IMR-90 (cell line): ENCODE data around the gene LAMA2. TPM values are rescaled to one million over a fixed set of nuclear protein-coding genes. Genes with fewer than 3 reads are reported as not detected.

Experiments used
- ATAC-seq: fragments of 200-7000 bp; cut with Tn5 transposase; 2 replicates; pipeline ENCODE4 v1.9.1; 2020; ENCODE audit warnings: low read depth, mild to moderate bottlenecking, moderate library complexity
- BruUV-seq: library from RNA; stranded (reverse); fragments of 400-500 nt; replicated peaks from 2 replicates; lab custom pipeline; 2021; lab: Mats Ljungman, UMichigan
- CTCF ChIA-PET: fragments of 300-600 bp; formaldehyde crosslinking; extraction: SDS; loops from one replicate; lab custom pipeline; 2021; ENCODE audit warnings: antibody characterized with exemption; lab: Yijun Ruan, JAX
- POLR2A ChIA-PET: fragments of 300-600 bp; sonication (Branson Sonifier 250); formaldehyde crosslinking; loops from one replicate; lab custom pipeline; 2022; ENCODE audit warnings: antibody characterized with exemption; ENCODE audit not compliant: unreplicated experiment; lab: Charles Lee
- DNase-seq: peaks from one replicate; pipeline ENCODE4 v3.0.0; 2013
- H2AFZ ChIP-seq: replicated peaks from 2 replicates; pipeline ENCODE3; 2013; ENCODE audit warnings: low read length, mild to moderate bottlenecking; ENCODE audit not compliant: poor library complexity
- H2AK5ac ChIP-seq: 2 replicates; pipeline ENCODE4 v1.6.1; 2013; ENCODE audit warnings: low read depth, low read length, inconsistent platforms
- H2AK9ac ChIP-seq: replicated peaks from 2 replicates; pipeline ENCODE3; 2013; ENCODE audit warnings: mild to moderate bottlenecking, low read depth, low read length, moderate library complexity; ENCODE audit not compliant: poor library complexity
- H2BK120ac ChIP-seq: 2 replicates; pipeline ENCODE4 v1.6.1; 2013; ENCODE audit warnings: low read depth, low read length, inconsistent platforms
- H2BK15ac ChIP-seq: 3 replicates; pipeline ENCODE4 v1.6.1; 2013; ENCODE audit warnings: low read depth, low read length, inconsistent platforms
- H2BK20ac ChIP-seq: 2 replicates; pipeline ENCODE4 v1.6.1; 2013; ENCODE audit warnings: low read depth, mild to moderate bottlenecking, inconsistent platforms, low read length, moderate library complexity
- H2BK5ac ChIP-seq: 2 replicates; pipeline ENCODE4 v1.6.1; 2013; ENCODE audit warnings: mild to moderate bottlenecking, low read depth, low read length, inconsistent platforms; ENCODE audit not compliant: poor library complexity, severe bottlenecking
- H3K14ac ChIP-seq: replicated peaks from 2 replicates; pipeline ENCODE4 v1.6.1; 2013; ENCODE audit warnings: low read depth, low read length, inconsistent platforms
- H3K18ac ChIP-seq: 2 replicates; pipeline ENCODE4 v1.6.1; 2013; ENCODE audit warnings: low read depth, low read length, control low read depth
- H3K23ac ChIP-seq: 2 replicates; pipeline ENCODE4 v1.6.1; 2013; ENCODE audit warnings: low read depth, low read length, inconsistent platforms
- H3K27ac ChIP-seq: 2 replicates; pipeline ENCODE4 v1.5.1; 2013; ENCODE audit warnings: mild to moderate bottlenecking, control low read depth, low read length; ENCODE audit not compliant: insufficient read depth
- H3K27me3 ChIP-seq: 2 replicates; pipeline ENCODE4 v1.6.1; 2013; ENCODE audit warnings: low read length; ENCODE audit not compliant: control insufficient read depth, insufficient read depth
- H3K36me3 ChIP-seq: 2 replicates; pipeline ENCODE4 v1.6.1; 2013; ENCODE audit warnings: low read length, mixed read lengths; ENCODE audit not compliant: control insufficient read depth, insufficient read depth
- H3K4ac ChIP-seq: 2 replicates; pipeline ENCODE4 v1.6.1; 2013; ENCODE audit warnings: low read depth, low read length, inconsistent platforms
- H3K4me1 ChIP-seq: 2 replicates; pipeline ENCODE4 v1.6.1; 2013; ENCODE audit warnings: low read length, mixed read lengths; ENCODE audit not compliant: control insufficient read depth, insufficient read depth
- H3K4me2 ChIP-seq: 2 replicates; pipeline ENCODE4 v1.6.1; 2013; ENCODE audit warnings: low read depth, mild to moderate bottlenecking, control low read depth, low read length, moderate library complexity
- H3K4me3 ChIP-seq: 2 replicates; pipeline ENCODE4 v1.5.1; 2013; ENCODE audit warnings: low read depth, mild to moderate bottlenecking, control low read depth, low read length, moderate library complexity; ENCODE audit not compliant: insufficient read depth
- H3K56ac ChIP-seq: 2 replicates; pipeline ENCODE4 v1.6.1; 2013; ENCODE audit warnings: low read length, inconsistent platforms; ENCODE audit not compliant: insufficient read depth; ENCODE audit errors: extremely low read depth
- H3K79me1 ChIP-seq, 2 experiments: 2 replicates each; pipeline ENCODE4 v1.6.1; 2013; ENCODE audit warnings: low read length in 2 of 2, inconsistent platforms in 1 of 2, low read depth in 1 of 2
- H3K9ac ChIP-seq: 2 replicates; pipeline ENCODE4 v1.6.1; 2013; ENCODE audit warnings: low read depth, low read length, control low read depth
- H3K9me1 ChIP-seq: 2 replicates; pipeline ENCODE4 v1.6.1; 2013; ENCODE audit warnings: low read length, inconsistent platforms; ENCODE audit not compliant: insufficient read depth
- H3K9me3 ChIP-seq: 2 replicates; pipeline ENCODE4 v1.6.1; 2013; ENCODE audit warnings: low read length; ENCODE audit not compliant: control insufficient read depth, insufficient read depth
- H4K20me1 ChIP-seq: 2 replicates; pipeline ENCODE4 v1.6.1; 2013; ENCODE audit warnings: low read length, inconsistent platforms; ENCODE audit not compliant: insufficient read depth
- H4K5ac ChIP-seq: 2 replicates; pipeline ENCODE4 v1.6.1; 2013; ENCODE audit warnings: mild to moderate bottlenecking, low read depth, low read length, control low read depth
- H4K8ac ChIP-seq, 2 experiments: 2 replicates each; pipeline ENCODE4 v1.6.1; 2013; ENCODE audit warnings: low read depth in 2 of 2, low read length in 2 of 2, control low read depth in 1 of 2, inconsistent platforms in 1 of 2
- H4K91ac ChIP-seq: 2 replicates; pipeline ENCODE4 v1.6.1; 2013; ENCODE audit warnings: low read depth, low read length, inconsistent platforms; ENCODE audit not compliant: insufficient read depth
- BHLHE40 ChIP-seq: fragments of 150-350 bp; IDR thresholded peaks from 2 replicates; pipeline ENCODE4 v1.6.1; 2016; ENCODE audit warnings: mild to moderate bottlenecking, low read depth, low read length
- CEBPB ChIP-seq: IDR thresholded peaks from 2 replicates; pipeline ENCODE4 v1.6.1; 2012; ENCODE audit warnings: low read depth, low read length, improper control_type of control experiment
- CHD1 ChIP-seq: IDR thresholded peaks from 2 replicates; pipeline ENCODE4 v1.6.1; 2012; ENCODE audit warnings: low read depth, low read length, improper control_type of control experiment
- FOS ChIP-seq: fragments of 150-350 bp; IDR thresholded peaks from 2 replicates; pipeline ENCODE4 v1.6.1; 2016; ENCODE audit warnings: low read depth, low read length
- MAFK ChIP-seq: IDR thresholded peaks from 2 replicates; pipeline ENCODE4 v1.6.1; 2012; ENCODE audit warnings: low read depth, low read length, improper control_type of control experiment
- MAZ ChIP-seq: IDR thresholded peaks from 2 replicates; pipeline ENCODE4 v1.6.1; 2012; ENCODE audit warnings: low read depth, mild to moderate bottlenecking, low read length, improper control_type of control experiment, moderate library complexity, borderline replicate concordance
- MXI1 ChIP-seq: IDR thresholded peaks from 2 replicates; pipeline ENCODE4 v1.6.1; 2012; ENCODE audit warnings: low read depth, mild to moderate bottlenecking, low read length, moderate library complexity, borderline replicate concordance
- RAD21 ChIP-seq: IDR thresholded peaks from 2 replicates; pipeline ENCODE4 v1.6.1; 2012; ENCODE audit warnings: low read length, improper control_type of control experiment
- RFX5 ChIP-seq: IDR thresholded peaks from 2 replicates; pipeline ENCODE4 v1.8.0; 2012; ENCODE audit warnings: low read depth, mild to moderate bottlenecking, low read length, moderate library complexity
- SMC3 ChIP-seq: fragments of 150-350 bp; IDR thresholded peaks from 2 replicates; pipeline ENCODE4 v1.6.1; 2016; ENCODE audit warnings: low read depth, mild to moderate bottlenecking, antibody characterized with exemption, low read length, moderate library complexity
- WGBS, 2 experiments: methylation state at CpG; one replicate each; pipeline versions ENCODE4 v1.1.5 to v1.1.7; 2013; ENCODE audit warnings: missing lambda C conversion rate in 2 of 2; ENCODE audit not compliant: insufficient read length in 1 of 2; ENCODE audit errors: extremely low coverage in 2 of 2; 5-methylcytosine and 5-hydroxymethylcytosine counted together
- dilution Hi-C: fragments of 300-500 bp; cut with HindIII; formaldehyde crosslinking; loops from one replicate; pipeline ENCODE4 v1.14.3; 2018; ENCODE audit warnings: low sequenced_read_pairs; ENCODE audit not compliant: unreplicated experiment
- in situ Hi-C: fragments of 300-500 bp; cut with MboI; formaldehyde crosslinking; loops from 3 replicates; pipeline ENCODE4 v1.14.3; 2019; ENCODE audit warnings: low sequenced_read_pairs, inconsistent platforms, mixed read lengths
- intact Hi-C: fragments of 100-400 bp; cut with micrococcal nuclease; formaldehyde crosslinking; loops from 2 replicates; pipeline ENCODE4 v1.10.0; 2022
- polyA plus RNA-seq, 3 experiments: library from polyadenylated mRNA; depleted of rRNA; stranded (reverse); fragments of >200 nt; gene quantifications; 2 replicates each; pipeline ENCODE4 v1.2.3, GENCODE V29; 2012; ENCODE audit warnings: low replicate concordance in 1 of 3
- total RNA-seq: library from RNA; depleted of rRNA; stranded (reverse); fragments of >200 nt; gene quantifications from 2 replicates; pipeline ENCODE4 v1.2.3, GENCODE V29; 2012
- TF ChIP-seq, protein P1 (sequence below): fragments of 150-350 bp; IDR thresholded peaks from 2 replicates; pipeline ENCODE4 v1.6.1; 2017; ENCODE audit warnings: mild to moderate bottlenecking, antibody characterized with exemption, low read length, low read depth
- TF ChIP-seq, protein P2 (sequence below): fragments of 150-350 bp; IDR thresholded peaks from 2 replicates; pipeline ENCODE4 v1.6.1; 2016; ENCODE audit warnings: low read depth, mild to moderate bottlenecking, low read length, moderate library complexity, borderline replicate concordance

Gene LAMA2
- total and polyA plus RNA-seq, 2 of the 4 experiments (the other 2 are of a cell fraction): 9.9 to 13.3 TPM

DNA sequence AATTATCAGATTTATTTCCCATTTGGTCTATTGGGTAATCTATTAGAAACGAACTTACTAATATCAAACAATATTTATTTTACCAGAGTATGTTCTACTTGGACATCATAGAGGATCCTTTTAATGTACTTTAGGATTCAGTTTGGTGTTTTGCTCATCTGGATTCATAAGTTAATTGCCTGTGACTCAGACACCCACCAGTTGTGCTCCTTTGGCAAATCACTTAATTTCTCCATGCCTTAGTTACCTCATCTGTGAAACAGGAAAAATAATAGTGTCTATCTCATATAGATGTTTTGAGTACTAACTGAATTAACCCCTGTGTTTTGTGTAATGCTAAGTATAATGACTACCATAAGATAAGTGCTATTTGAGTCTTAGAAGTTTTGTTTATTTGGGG is 292.1 kb downstream of the LAMA2 start:
- Histone ChIP-seq H4K8ac (no peak overlapping the region), H3K4ac (no peak overlapping the region), H3K14ac (no peak overlapping the region), H3K4me1 (no peaks in the 10 kb centered on the region), H3K9me1 (no peaks in the 10 kb centered on the region), H3K56ac (no peak overlapping the region), H2BK120ac (no peak overlapping the region), H3K27me3 (no peaks in the 10 kb centered on the region), H2BK20ac (no peak overlapping the region), H3K9me3 (no peaks in the 10 kb centered on the region), H3K27ac (no peak overlapping the region), H2BK5ac (no peak overlapping the region), H4K91ac (no peak overlapping the region), H3K23ac (no peak overlapping the region), H3K36me3 (no peaks in the 10 kb centered on the region), H3K4me2 (no peak overlapping the region), H3K9ac (no peak overlapping the region), H2AK5ac (no peak overlapping the region), H2BK15ac (no peak overlapping the region), H2AK9ac (no peak overlapping the region), H3K4me3 (no peak overlapping the region), H3K18ac (no peak overlapping the region), H3K79me1 (no peaks in the 10 kb centered on the region), H4K20me1 (no peaks in the 10 kb centered on the region), H4K5ac (no peak overlapping the region), H2AFZ (no peak overlapping the region)
- intact Hi-C loops: no loop called here
- no peak for DNase-seq
- ChIA-PET POLR2A (no interaction called here), CTCF (no interaction called here)
- no peak for ATAC-seq
- no CpG with 5 or more reads among the region's 1 CpG for WGBS, 2 experiments
- in situ Hi-C loops: no loop called here
- dilution Hi-C loops: no loop called here
- BruUV-seq: no TSS peak
- TF ChIP-seq MXI1 (no peak), CHD1 (no peak), FOS (no peak), MAFK (no peak), RFX5 (no peak), BHLHE40 (no peak), RAD21 (no peak), SMC3 (no peak), CEBPB (no peak), MAZ (no peak)
- TF ChIP-seq, protein P1, sequence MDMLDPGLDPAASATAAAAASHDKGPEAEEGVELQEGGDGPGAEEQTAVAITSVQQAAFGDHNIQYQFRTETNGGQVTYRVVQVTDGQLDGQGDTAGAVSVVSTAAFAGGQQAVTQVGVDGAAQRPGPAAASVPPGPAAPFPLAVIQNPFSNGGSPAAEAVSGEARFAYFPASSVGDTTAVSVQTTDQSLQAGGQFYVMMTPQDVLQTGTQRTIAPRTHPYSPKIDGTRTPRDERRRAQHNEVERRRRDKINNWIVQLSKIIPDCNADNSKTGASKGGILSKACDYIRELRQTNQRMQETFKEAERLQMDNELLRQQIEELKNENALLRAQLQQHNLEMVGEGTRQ: no peak
- TF ChIP-seq, protein P2, sequence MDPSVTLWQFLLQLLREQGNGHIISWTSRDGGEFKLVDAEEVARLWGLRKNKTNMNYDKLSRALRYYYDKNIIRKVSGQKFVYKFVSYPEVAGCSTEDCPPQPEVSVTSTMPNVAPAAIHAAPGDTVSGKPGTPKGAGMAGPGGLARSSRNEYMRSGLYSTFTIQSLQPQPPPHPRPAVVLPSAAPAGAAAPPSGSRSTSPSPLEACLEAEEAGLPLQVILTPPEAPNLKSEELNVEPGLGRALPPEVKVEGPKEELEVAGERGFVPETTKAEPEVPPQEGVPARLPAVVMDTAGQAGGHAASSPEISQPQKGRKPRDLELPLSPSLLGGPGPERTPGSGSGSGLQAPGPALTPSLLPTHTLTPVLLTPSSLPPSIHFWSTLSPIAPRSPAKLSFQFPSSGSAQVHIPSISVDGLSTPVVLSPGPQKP: no peak
